Neural cell (in vitro differentiated cells): ENCODE measurements around the gene PTPRN2.

ENCODE experiments used
- EP300 ChIP-seq: fragments of 450-650 bp; conservative IDR thresholded peaks from 2 replicates; pipeline ENCODE4 v1.6.1; 2014; ENCODE audit warnings: antibody characterized with exemption, mild to moderate bottlenecking, moderate library complexity; ENCODE audit not compliant: poor library complexity, severe bottlenecking
- EZH2 ChIP-seq: fragments of 200-600, 300-800 bp; shearing (Covaris generic), sonication (generic); IDR thresholded peaks from 2 replicates; pipeline ENCODE4 v1.6.1; 2014; ENCODE audit warnings: antibody characterized with exemption, low read length, borderline replicate concordance, mild to moderate bottlenecking; ENCODE audit not compliant: insufficient read depth, poor library complexity, severe bottlenecking
- MXI1 ChIP-seq: fragments of 450-650 bp; conservative IDR thresholded peaks from 2 replicates; pipeline ENCODE4 v1.6.1; 2014; ENCODE audit warnings: antibody characterized with exemption, mild to moderate bottlenecking; ENCODE audit not compliant: poor library complexity, severe bottlenecking
- POLR2AphosphoS5 ChIP-seq: IDR thresholded peaks from 2 replicates; pipeline ENCODE4 v1.6.1; 2012
- RAD21 ChIP-seq: fragments of 450-650 bp; conservative IDR thresholded peaks from 2 replicates; pipeline ENCODE4 v1.6.1; 2014; ENCODE audit warnings: antibody characterized with exemption, mild to moderate bottlenecking, moderate library complexity
- REST ChIP-seq: IDR thresholded peaks from 2 replicates; pipeline ENCODE4 v1.6.1; 2012; ENCODE audit warnings: borderline replicate concordance
- SMC3 ChIP-seq: fragments of 450-650 bp; conservative IDR thresholded peaks from 2 replicates; pipeline ENCODE4 v1.6.1; 2014; ENCODE audit warnings: antibody characterized with exemption, mild to moderate bottlenecking, moderate library complexity; ENCODE audit not compliant: poor library complexity
- TAF1 ChIP-seq: IDR thresholded peaks from 2 replicates; pipeline ENCODE4 v1.6.1; 2012; ENCODE audit warnings: low read depth
- TF ChIP-seq, protein P1 (sequence below): fragments of 450-650 bp; IDR thresholded peaks from 2 replicates; pipeline ENCODE4 v1.5.1; 2014; ENCODE audit warnings: antibody characterized with exemption, mild to moderate bottlenecking, moderate library complexity; ENCODE audit not compliant: poor library complexity, severe bottlenecking

- TF ChIP-seq, protein P1, sequence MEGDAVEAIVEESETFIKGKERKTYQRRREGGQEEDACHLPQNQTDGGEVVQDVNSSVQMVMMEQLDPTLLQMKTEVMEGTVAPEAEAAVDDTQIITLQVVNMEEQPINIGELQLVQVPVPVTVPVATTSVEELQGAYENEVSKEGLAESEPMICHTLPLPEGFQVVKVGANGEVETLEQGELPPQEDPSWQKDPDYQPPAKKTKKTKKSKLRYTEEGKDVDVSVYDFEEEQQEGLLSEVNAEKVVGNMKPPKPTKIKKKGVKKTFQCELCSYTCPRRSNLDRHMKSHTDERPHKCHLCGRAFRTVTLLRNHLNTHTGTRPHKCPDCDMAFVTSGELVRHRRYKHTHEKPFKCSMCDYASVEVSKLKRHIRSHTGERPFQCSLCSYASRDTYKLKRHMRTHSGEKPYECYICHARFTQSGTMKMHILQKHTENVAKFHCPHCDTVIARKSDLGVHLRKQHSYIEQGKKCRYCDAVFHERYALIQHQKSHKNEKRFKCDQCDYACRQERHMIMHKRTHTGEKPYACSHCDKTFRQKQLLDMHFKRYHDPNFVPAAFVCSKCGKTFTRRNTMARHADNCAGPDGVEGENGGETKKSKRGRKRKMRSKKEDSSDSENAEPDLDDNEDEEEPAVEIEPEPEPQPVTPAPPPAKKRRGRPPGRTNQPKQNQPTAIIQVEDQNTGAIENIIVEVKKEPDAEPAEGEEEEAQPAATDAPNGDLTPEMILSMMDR, result no peak
- TF ChIP-seq TAF1 (no peak), REST (no peak), RAD21 (no peak), EZH2 (no peak), POLR2AphosphoS5 (no peak), EP300 (no peak), MXI1 (no peak), SMC3 (no peak)
Observed at GRCh38 chr7:158499082-158499455, 88.6 kb downstream of the PTPRN2 start.
